Inflammatory macrophage treated with lipopolysaccharide for 1 hour (primary cell): ENCODE results near the gene PIGR.

Experiments used
- DNase-seq, 2 donors: peaks; one replicate each; pipeline ENCODE4 v3.0.0-alpha.2; 2020 to 2022

The PIGR gene

DNA sequence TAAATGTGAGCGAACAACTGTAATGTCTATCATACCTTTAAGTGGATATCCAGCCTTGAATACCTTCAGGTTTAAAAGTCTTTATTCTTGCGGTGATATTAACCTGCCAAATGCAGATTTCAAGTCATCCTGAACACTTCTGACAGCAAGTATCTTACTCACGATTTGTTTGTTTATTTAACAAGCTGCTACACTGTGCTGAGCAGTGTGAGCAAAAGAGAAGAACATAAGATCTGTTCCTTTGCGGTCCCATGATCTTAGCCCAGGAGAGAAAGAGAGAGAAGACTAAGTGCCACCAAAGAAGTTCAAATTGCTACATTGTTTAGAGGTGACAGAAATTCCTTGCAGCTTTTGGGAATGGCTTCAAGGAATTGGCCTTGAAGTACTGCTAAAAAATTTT lies 58.6 kb downstream of the PIGR start:
- DNase-seq = no peak

DNA sequence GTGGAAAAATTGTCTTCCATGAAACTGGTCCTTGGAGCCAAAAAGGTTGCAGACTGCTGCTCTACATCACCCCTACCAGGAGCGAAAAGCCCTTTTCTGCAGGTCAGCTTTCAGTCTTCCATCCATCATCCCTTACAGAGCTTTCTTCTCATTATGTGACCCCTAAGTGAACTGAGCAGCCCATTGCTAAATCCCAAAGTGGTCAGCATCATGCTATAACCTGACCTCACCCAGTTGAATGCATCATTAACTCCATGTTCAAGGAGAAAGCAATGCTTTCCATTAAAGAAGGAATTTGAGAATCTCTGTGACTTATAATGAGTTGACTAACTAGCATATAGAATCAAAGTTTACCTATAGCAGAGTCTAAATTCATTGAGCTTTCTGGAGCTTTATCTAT lies 59.4 kb downstream of the PIGR start:
- no peak for DNase-seq

- DNase-seq = no peak
These were observed 60.8 kb downstream of the PIGR start for GRCh38 chr1:206885341-206886060.

- no peak for DNase-seq
These were observed 62.4 kb downstream of the PIGR start for GRCh38 chr1:206883876-206884275.

DNA sequence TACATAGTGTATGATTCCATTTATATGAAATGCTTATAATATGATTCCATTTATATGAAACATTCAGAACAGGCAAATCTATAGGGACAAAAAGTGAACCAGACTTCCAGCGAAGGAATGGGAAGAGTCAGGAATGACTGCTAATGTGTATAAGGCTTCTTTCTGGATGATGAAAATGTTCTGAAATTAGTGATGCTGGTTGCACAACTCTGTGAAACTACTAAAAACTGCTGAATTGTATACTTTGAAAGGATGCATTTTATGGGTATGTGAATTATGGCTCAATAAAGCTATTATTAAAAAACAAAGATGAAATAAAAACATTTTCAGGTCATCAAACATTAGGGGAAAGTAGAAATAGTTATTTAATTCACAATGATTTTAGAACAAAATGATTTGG lies 63.1 kb downstream of the PIGR start:
- DNase-seq = no peak

DNA sequence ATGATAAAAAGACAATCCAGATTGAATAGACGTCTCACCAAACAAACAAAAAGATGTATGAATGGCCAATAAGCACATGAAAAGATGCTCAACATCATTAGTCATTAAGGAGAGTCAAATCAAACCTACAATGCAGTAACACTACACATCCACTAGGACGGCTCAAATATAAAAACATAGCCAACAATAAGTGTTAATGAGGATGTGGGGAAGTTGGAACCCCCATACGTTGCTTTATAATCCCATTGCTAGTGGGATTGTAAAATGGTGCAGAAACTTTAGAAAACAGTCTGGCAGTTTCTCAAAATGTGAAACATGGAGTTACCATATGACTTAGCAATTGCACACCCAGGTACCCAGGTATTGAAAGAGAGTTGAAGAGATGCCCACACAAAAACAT lies 63.7 kb downstream of the PIGR start:
- DNase-seq = no peak

GRCh38 chr1:206880314-206880713 lies 66.0 kb downstream of the PIGR start:
- DNase-seq = no peak
